CD4-positive, CD25-positive, alpha-beta regulatory T cell (primary cell): ENCODE measurements around the gene FKBP8. TPM values are rescaled to one million over a fixed set of nuclear protein-coding genes. Genes with fewer than 3 reads are reported as not detected.
A peak's percentile ranks its signal among the peaks of the same experiment; 100 is the strongest.

Experiments used
- ATAC-seq, 2 donors: fragments of 150-1000 bp; cut with Tn5 transposase; one replicate each; pipeline ENCODE4 v1.10.0; 2021; ENCODE audit warnings: low read depth in 2 of 2, moderate number of reproducible peaks in 2 of 2, moderate library complexity in 1 of 2
- DNase-seq, 3 donors: peaks; one replicate each; pipeline versions ENCODE4 v3.0.0 to v3.0.0-alpha.2; 2012 to 2022; ENCODE audit warnings: mixed read lengths in 1 of 3
- H3K27ac ChIP-seq: one replicate; pipeline ENCODE4 v1.7.0; 2013; ENCODE audit warnings: mild to moderate bottlenecking, low read length; ENCODE audit not compliant: insufficient read depth, poor library complexity, severe bottlenecking
- H3K27me3 ChIP-seq: one replicate; pipeline ENCODE4 v1.7.0; 2013; ENCODE audit warnings: low read length; ENCODE audit not compliant: control insufficient read depth, insufficient read depth
- H3K36me3 ChIP-seq: one replicate; pipeline ENCODE4 v1.7.0; 2013; ENCODE audit warnings: mild to moderate bottlenecking, low read length, moderate library complexity; ENCODE audit not compliant: control insufficient read depth, insufficient read depth
- H3K4me1 ChIP-seq: 2 replicates; pipeline ENCODE4 v1.7.0; 2013; ENCODE audit warnings: mild to moderate bottlenecking, low read length; ENCODE audit not compliant: insufficient read depth, control insufficient read depth, poor library complexity, severe bottlenecking
- H3K4me3 ChIP-seq: one replicate; pipeline ENCODE4 v1.7.0; 2013; ENCODE audit warnings: low read depth, mild to moderate bottlenecking, low read length, moderate library complexity
- H3K9me3 ChIP-seq, 2 experiments: 1 replicate in 1 of 2; 2 replicates in 1 of 2; pipeline ENCODE4 v1.7.0; 2013; ENCODE audit warnings: low read length in 2 of 2, mild to moderate bottlenecking in 1 of 2, moderate library complexity in 1 of 2; ENCODE audit not compliant: control insufficient read depth in 2 of 2
- H3K27ac Mint-ChIP-seq, 3 donors: one replicate each; pipeline ENCODE4 v1.8.0; 2020 to 2022; ENCODE audit warnings: mild to moderate bottlenecking in 3 of 3, mixed read lengths in 3 of 3, moderate library complexity in 2 of 3
- H3K27me3 Mint-ChIP-seq: one replicate; pipeline ENCODE4 v1.8.0; 2022; ENCODE audit warnings: mild to moderate bottlenecking, mixed read lengths
- H3K36me3 Mint-ChIP-seq: one replicate; pipeline ENCODE4 v1.8.0; 2020; ENCODE audit warnings: mixed read lengths
- H3K4me1 Mint-ChIP-seq, 4 donors: one replicate each; pipeline ENCODE4 v1.8.0; 2020 to 2022; ENCODE audit warnings: mixed read lengths in 4 of 4, mild to moderate bottlenecking in 1 of 4
- H3K4me3 Mint-ChIP-seq, 4 donors: one replicate each; pipeline ENCODE4 v1.8.0; 2020 to 2022; ENCODE audit warnings: mild to moderate bottlenecking in 4 of 4, mixed read lengths in 4 of 4, moderate library complexity in 3 of 4
- H3K9me3 Mint-ChIP-seq, 7 donors: one replicate each; pipeline ENCODE4 v1.8.0; 2020 to 2022; ENCODE audit warnings: mixed read lengths in 7 of 7, mild to moderate bottlenecking in 3 of 7, moderate library complexity in 2 of 7
- polyA plus RNA-seq, 4 donors: library from polyadenylated mRNA; unstranded; fragments of 300-500 nt; fragmentation: Illumina TruSeq; gene quantifications; one replicate each; pipeline ENCODE4 v1.2.3, GENCODE V29; 2021
- total RNA-seq: library from RNA; stranded (reverse); gene quantifications from one replicate; pipeline ENCODE4 v1.2.3, GENCODE V29; 2022

FKBP8 gene
- total and polyA plus RNA-seq, 5 donors from 2014 or later, result 106 to 186 (median 117) TPM

GRCh38 chr19:18539372-18539771 is 4.0 kb downstream of the FKBP8 start:
- Histone ChIP-seq H3K27me3 (no peaks in the 10 kb centered on the region), H3K36me3 (peaks cover 42% of the 10 kb centered on the region), H3K27ac (no peak overlapping the region), H3K9me3 (no peaks in the 10 kb centered on the region), H3K4me1 (peaks cover 18% of the 10 kb centered on the region), H3K4me3 (no peak overlapping the region)
- no peak for DNase-seq
- H3K27me3 Mint-ChIP-seq, result no peaks in the 10 kb centered on the region
- H3K9me3 Mint-ChIP-seq, result no peaks in the 10 kb centered on the region
- peaks cover 10% of the 10 kb centered on the region for H3K36me3 Mint-ChIP-seq
- no peak overlapping the region for H3K27ac Mint-ChIP-seq
- peaks cover 0 to 34% (median 20%) of the 10 kb centered on the region in 4 donors for H3K4me1 Mint-ChIP-seq
- no peak for ATAC-seq
- no peak overlapping the region for H3K4me3 Mint-ChIP-seq

DNA sequence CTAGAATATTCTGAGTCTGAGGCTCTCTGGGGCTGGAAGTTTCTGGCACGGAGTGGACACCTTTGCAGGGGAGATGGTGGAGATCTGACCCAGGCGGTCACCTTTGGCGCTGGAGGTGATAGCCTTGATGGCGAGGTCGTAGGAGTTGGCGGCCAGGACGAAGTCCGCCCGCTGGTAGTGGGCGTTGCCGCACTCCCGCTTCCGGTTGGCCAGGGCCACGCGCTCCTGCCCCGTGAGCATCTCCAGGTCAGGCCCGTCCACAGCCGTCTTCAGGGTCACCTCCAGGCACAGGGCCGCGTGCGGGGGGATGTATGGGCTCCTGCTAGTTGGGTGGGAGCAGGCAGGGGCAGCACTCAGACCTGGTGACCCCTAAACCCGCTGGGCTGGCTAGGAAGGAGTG is 5.3 kb downstream of the FKBP8 start:
- Mint-ChIP-seq H3K27me3 (no peaks in the 10 kb centered on the region), H3K27ac (no peak overlapping the region), H3K4me3 (no peak overlapping the region), H3K9me3 (no peaks in the 10 kb centered on the region), H3K36me3 (peaks cover 12% of the 10 kb centered on the region), H3K4me1 (peaks cover 0 to 27% (median 13%) of the 10 kb centered on the region in 4 donors)
- H3K36me3 ChIP-seq, result peaks cover 44% of the 10 kb centered on the region
- H3K27ac ChIP-seq, result no peak overlapping the region
- DNase-seq, result no peak
- no peaks in the 10 kb centered on the region for H3K9me3 ChIP-seq
- no peak for ATAC-seq
- no peak overlapping the region for H3K4me3 ChIP-seq
- no peaks in the 10 kb centered on the region for H3K27me3 ChIP-seq
- H3K4me1 ChIP-seq, result peaks cover 12% of the 10 kb centered on the region

DNA sequence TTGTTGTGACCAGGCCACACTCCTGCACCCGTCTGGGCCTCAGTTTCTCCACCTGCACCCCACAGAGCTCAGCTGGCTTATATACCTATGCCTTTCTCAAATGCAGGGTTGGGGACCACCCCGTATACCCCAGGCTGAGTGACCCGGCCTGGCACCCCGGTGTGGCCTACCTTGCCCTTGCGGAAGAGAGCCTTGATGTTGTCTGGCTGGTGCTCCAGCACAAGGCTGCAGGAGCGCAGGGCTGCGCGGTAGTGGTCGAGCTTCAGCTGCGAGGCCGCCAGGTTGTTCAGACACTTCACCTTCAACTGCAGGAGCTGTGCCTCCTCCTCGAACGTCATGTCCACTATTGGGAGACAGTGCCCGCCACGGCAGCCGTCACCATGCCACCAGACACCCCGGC is 5.9 kb downstream of the FKBP8 start:
- H3K36me3 ChIP-seq, result peaks cover 50% of the 10 kb centered on the region

DNA sequence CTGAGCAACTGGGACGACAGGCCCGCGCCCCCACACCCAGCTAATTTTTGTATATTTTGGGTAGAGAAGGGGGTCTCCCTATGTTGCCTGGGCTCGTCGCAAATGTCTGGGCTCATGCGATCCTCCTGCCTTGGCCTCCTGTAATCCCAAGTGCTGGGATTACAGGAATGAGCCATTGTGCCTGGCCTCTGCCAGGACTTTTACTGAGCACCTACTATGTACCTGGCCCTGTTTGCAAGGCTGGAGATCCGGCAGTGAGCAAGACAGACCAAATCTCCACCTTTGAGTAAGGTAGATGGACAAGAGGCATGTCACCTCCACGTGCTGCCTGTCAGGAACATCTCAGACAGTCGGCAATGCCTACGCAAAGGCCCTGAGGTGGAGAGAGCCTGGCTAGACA is 6.9 kb downstream of the FKBP8 start:
- Mint-ChIP-seq H3K27ac (peak overlapping the region in 1 of 3 donors; percentile 19), H3K4me1 (peaks cover 0 to 21% (median 7%) of the 10 kb centered on the region in 4 donors), H3K36me3 (peaks cover 17% of the 10 kb centered on the region), H3K4me3 (peak overlapping the region in 2 of 4 donors; percentile 6 to 58), H3K9me3 (no peaks in the 10 kb centered on the region), H3K27me3 (no peaks in the 10 kb centered on the region)
- ATAC-seq (no peak), DNase-seq (no peak)
- no peaks in the 10 kb centered on the region for H3K4me1 ChIP-seq
- no peaks in the 10 kb centered on the region for H3K27me3 ChIP-seq
- no peak overlapping the region for H3K27ac ChIP-seq
- H3K4me3 ChIP-seq, result no peak overlapping the region
- peaks cover 51% of the 10 kb centered on the region for H3K36me3 ChIP-seq
- H3K9me3 ChIP-seq, result no peaks in the 10 kb centered on the region

More for the DNA sequence above, 5.9 kb downstream of the FKBP8 start:
- Mint-ChIP-seq H3K4me3 (no peak overlapping the region), H3K4me1 (peaks cover 0 to 26% (median 12%) of the 10 kb centered on the region in 4 donors), H3K36me3 (peaks cover 14% of the 10 kb centered on the region), H3K27ac (no peak overlapping the region), H3K27me3 (no peaks in the 10 kb centered on the region), H3K9me3 (no peaks in the 10 kb centered on the region)
- Histone ChIP-seq H3K4me1 (peaks cover 9% of the 10 kb centered on the region), H3K9me3 (no peaks in the 10 kb centered on the region), H3K27ac (no peak overlapping the region), H3K4me3 (no peak overlapping the region), H3K27me3 (no peaks in the 10 kb centered on the region)
- no peak for DNase-seq
- no peak for ATAC-seq

DNA sequence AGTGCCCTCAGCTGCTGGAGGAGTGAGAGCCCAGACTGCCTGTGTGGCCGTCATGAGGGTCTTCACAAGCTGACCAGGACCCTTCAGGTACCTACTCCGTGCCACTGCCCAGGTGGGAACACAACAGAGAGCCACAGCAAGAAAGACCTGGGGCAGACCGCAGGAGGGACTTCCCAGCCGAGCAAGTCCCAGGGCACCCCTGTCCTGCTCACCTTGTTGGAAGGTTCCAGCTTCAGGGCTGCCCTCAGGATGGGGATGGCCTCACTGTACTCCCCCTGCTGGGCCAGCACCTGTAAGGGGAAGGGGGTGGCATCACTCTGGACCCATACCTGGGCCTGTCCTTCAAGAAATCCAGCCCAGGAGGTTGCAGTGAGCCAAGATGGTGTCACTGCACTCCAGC is 10.3 kb downstream of the FKBP8 start:
- Mint-ChIP-seq H3K4me1 (peaks cover 0 to 7% (median 5%) of the 10 kb centered on the region in 4 donors), H3K27ac (no peak overlapping the region), H3K9me3 (no peaks in the 10 kb centered on the region), H3K36me3 (peaks cover 14% of the 10 kb centered on the region), H3K4me3 (no peak overlapping the region), H3K27me3 (no peaks in the 10 kb centered on the region)
- Histone ChIP-seq H3K27ac (no peak overlapping the region), H3K9me3 (no peaks in the 10 kb centered on the region), H3K4me1 (no peaks in the 10 kb centered on the region), H3K27me3 (no peaks in the 10 kb centered on the region), H3K4me3 (no peak overlapping the region), H3K36me3 (peaks cover 36% of the 10 kb centered on the region)
- DNase-seq (no peak), ATAC-seq (no peak)

GRCh38 chr19:18532168-18532890 is 11.0 kb downstream of the FKBP8 start:
- no peak overlapping the region for H3K27ac Mint-ChIP-seq
- no peak overlapping the region for H3K4me3 Mint-ChIP-seq
- ATAC-seq (no peak), DNase-seq (no peak)
- peaks cover 0 to 7% (median 5%) of the 10 kb centered on the region in 4 donors for H3K4me1 Mint-ChIP-seq
- Histone ChIP-seq H3K27ac (no peak overlapping the region), H3K4me1 (no peaks in the 10 kb centered on the region), H3K36me3 (peaks cover 30% of the 10 kb centered on the region), H3K4me3 (no peak overlapping the region), H3K27me3 (no peaks in the 10 kb centered on the region), H3K9me3 (no peaks in the 10 kb centered on the region)
- no peaks in the 10 kb centered on the region for H3K9me3 Mint-ChIP-seq
- H3K36me3 Mint-ChIP-seq, result peaks cover 14% of the 10 kb centered on the region
- H3K27me3 Mint-ChIP-seq, result no peaks in the 10 kb centered on the region

DNA sequence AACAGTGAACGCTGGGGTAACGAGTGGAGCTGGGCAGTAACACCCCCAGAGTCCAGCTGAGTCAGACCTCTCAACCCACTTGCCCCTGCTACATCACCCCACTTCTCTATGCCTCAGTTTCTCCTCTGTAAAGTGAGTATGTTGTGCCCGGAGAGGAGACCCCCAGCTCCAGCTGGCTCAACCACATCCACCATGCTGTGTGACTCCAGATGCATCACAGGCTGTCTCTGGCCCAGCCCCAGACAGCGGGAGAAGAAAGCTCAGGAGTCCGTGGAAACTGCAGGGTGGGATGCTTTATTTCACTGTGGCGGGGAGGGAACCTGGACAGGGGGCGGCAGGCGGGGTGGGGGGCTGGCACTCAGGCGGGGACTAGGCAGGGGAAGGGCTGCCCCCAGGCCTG is 11.9 kb downstream of the FKBP8 start:
- Mint-ChIP-seq H3K9me3 (no peaks in the 10 kb centered on the region), H3K36me3 (peaks cover 10% of the 10 kb centered on the region), H3K4me3 (no peak overlapping the region), H3K27me3 (no peaks in the 10 kb centered on the region), H3K27ac (no peak overlapping the region), H3K4me1 (peaks cover 0 to 4% (median 2%) of the 10 kb centered on the region in 4 donors)
- no peaks in the 10 kb centered on the region for H3K4me1 ChIP-seq
- H3K9me3 ChIP-seq, result no peaks in the 10 kb centered on the region
- H3K4me3 ChIP-seq, result no peak overlapping the region
- ATAC-seq, result no peak
- H3K36me3 ChIP-seq, result peaks cover 22% of the 10 kb centered on the region
- no peak for DNase-seq
- H3K27me3 ChIP-seq, result no peaks in the 10 kb centered on the region
- no peak overlapping the region for H3K27ac ChIP-seq

- Histone ChIP-seq H3K9me3 (no peaks in the 10 kb centered on the region), H3K27ac (no peak overlapping the region), H3K27me3 (no peaks in the 10 kb centered on the region), H3K4me3 (no peak overlapping the region), H3K4me1 (no peaks in the 10 kb centered on the region), H3K36me3 (peaks cover 13% of the 10 kb centered on the region)
- DNase-seq (no peak), ATAC-seq (no peak)
- peaks cover 9% of the 10 kb centered on the region for H3K36me3 Mint-ChIP-seq
- H3K9me3 Mint-ChIP-seq, result no peaks in the 10 kb centered on the region
- no peaks in the 10 kb centered on the region for H3K27me3 Mint-ChIP-seq
- H3K4me1 Mint-ChIP-seq, result peaks cover 0 to 3% (median under 1%) of the 10 kb centered on the region in 4 donors
- no peak overlapping the region for H3K27ac Mint-ChIP-seq
- H3K4me3 Mint-ChIP-seq, result no peak overlapping the region
Observed at GRCh38 chr19:18529782-18530181, 13.6 kb downstream of the FKBP8 start.
